HG03039 (cell line): ENCODE data around the gene RNF17.
"Not testable (repeated sequence)": the region's sequence is repeated elsewhere in the genome, so short reads cannot be mapped to it uniquely, and the experiment has no call there.

ENCODE experiments used
- ATAC-seq: cut with Tn5 transposase; IDR thresholded peaks from one replicate; pipeline ENCODE4 v1.9.1; 2021; ENCODE audit warnings: mild to moderate bottlenecking, moderate library complexity; ENCODE audit not compliant: unreplicated experiment

RNF17 gene

DNA sequence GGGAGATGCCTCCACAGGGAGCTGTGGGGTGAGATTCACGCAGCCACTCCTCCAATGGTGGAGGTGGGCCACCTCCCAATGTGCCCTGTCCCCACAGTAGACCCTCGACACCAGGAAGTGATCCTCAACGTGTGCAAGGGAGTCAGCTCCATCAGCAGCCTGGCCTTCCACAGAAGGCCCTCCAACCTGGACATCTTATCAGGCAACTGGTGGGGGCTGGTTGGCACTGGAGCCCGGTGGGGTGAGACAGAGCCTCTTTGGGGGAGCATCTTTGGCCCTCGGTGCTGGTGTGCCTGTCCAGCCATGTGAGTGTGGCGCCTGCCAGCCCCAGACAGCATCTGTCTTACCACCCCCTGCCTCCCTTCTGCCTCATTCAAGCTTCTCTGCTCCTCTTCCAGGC, 19.7 kb upstream of the RNF17 start:
- ATAC-seq, result no peak

DNA sequence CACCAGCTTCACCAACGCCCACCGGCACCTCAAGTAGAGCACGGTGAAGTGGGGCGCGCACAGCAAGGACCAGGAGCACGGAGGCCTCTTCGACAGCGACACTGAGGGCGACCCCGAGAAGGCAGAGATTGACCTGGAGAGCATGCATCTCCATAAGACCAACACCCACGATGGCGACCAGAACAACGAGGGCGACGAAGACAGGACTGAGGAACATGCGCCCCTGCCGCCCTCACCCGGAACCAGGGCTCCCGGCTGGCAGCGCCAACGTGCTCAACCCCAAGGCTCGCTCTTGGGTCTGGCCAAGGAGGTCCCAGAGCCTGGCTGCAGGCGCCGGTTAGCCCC, 18.5 kb upstream of the RNF17 start:
- ATAC-seq, result no peak

DNA sequence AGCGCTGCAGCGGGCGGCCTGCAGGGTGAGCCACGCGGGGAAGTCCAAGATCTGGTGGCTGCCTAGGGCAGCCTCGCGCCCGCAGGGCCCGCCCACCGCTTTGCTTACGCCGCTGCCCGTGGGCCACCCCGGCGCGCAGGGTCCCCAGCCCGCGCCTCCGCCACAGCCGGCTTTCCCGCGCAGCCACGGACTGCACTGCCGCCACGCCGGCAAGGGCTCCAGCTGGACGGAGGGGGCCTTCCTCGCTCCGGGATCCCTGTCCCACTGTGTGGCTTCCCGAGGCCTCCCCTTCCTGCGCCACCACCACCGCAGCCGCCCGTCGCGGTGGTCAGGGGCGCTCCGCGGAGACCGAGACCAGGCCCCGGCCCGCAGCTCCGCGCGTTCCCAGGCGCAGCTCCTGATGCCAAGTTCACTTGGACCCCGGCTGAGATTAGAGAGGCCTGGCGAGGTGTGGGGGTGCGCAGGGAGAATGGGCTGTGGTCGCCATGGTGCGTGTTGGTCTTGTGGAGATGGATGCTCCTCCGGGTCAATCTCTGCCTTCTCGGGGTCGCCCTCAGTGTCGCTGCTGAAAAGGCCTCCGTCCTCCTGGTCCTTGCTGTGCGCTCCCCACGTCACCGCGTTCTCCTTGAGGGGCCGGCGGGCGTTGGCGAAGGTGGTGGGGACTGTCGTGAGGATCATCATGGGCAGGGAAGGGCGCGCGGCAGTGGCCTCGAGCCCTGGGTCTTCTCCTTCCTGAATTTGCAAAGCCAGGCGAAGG, 17.9 kb upstream of the RNF17 start:
- ATAC-seq, result no peak

GRCh38 chr13:24746618-24747247, 17.2 kb upstream of the RNF17 start:
- ATAC-seq, result no peak

DNA sequence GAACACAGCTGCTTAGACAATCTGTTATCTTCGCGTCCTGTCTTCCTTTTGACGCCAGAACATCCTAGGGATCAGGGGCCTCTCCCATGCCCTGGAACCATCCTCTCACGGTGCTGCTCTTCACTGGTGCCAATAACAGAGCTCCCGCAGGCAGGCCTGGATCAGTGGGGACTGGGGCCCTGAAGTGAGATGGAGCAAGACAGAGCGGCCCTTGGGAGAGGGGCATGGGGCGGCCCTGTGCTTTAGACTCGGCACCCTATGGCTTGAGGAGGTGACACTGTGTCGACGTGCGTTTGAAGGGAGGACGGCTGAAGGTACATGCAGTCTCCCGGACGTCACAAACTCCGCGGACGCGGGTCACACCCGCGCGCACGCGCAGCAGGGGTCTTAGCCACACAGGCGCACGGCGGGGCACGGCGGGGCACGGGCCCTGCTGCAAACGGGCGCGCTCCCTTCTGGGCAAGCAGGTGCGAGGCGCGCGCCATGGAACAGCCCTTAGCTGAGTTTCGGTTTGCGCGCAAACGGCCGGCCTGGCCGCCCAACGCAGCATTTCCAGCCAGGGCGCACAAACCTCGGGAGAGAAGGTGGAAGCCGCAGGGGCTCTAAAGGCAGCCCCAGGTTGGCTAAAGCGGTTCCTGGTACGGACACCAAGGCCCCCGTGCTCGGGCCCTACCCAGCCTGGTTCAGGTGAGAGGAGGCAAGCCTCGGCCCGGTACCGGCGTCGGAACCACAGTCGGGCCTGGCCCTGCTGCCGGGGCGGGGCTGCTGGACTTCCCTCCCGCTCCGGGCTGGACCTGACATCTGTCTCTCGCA, 16.5 kb upstream of the RNF17 start:
- no peak for ATAC-seq

DNA sequence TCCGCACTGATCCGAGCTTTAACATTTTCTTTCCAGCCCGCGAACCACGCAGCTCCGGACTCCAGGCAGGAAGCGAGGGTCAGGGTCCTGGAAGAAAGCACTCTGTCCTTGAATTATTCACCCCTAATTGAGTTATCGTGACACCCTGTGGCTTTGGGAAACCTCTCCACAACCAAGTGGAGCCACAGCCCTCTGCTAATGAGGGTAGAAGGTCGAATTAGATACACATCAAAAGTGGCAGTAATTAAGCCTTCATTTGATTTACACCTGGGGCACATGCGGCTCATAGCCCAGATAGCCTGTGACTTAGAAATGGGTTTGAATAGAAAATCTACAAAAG, 15.9 kb upstream of the RNF17 start:
- ATAC-seq, result no peak

DNA sequence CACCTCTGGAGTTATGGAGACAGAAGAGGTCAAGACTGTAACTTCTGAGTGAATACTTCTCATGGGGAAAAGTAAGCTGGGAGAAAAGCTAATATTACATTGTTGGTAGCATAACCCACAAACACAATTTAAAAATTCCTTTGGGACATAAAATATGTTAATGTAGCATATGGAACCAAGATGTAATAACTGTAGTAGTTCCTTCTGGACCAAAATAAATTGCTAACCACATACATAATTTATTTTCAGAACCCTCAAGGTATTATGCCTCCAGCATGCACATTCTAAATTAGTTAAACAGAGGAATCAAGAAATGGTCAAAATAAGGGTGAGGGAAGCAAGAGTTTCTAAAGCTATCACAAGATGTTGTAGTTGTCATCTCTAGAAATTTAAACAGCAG, 4.8 kb upstream of the RNF17 start:
- ATAC-seq, result no peak

DNA sequence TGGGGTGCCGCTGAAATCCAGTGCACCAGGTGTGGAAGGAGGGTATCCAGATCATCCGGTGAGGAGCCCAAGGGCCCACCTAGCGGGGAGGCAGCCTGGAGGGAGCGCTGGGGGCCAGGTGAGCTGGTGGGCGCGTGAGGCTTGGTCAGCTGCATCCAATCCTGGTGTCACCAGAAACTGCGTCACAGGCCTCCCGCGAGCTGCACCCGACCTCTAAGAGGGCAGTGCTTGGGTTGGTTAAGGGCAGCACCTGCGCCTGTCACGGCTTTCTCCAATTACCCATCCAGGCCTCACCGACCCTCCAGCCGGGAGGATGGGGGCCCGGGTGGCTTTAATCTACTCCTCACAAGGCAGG, 284 bp downstream of the RNF17 start:
- no peak for ATAC-seq

GRCh38 chr13:24777171-24777570, 13.2 kb downstream of the RNF17 start:
- ATAC-seq, result no peak

GRCh38 chr13:24784319-24784718, 20.4 kb downstream of the RNF17 start:
- no peak for ATAC-seq

DNA sequence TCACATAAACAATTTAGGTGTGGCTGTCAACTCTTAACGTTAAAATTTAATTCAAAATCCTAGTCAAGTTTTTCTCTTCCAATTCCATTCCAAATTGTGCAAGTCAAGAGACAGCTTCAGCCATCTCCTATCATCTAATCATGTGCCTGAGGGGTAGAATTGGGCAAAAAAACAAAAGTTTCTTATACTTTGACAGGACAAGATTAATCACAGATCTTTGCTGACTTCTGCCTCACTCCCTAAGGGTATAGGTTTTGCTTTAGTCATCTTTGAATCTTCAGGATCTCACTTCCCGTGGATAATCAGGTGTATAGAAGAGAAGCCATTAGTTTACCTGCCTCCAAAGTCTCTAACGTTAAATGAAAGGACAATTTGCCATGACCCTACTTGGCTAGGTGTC, 24.6 kb downstream of the RNF17 start:
- ATAC-seq, result no peak

GRCh38 chr13:24802074-24802473, 38.1 kb downstream of the RNF17 start:
- no peak for ATAC-seq

DNA sequence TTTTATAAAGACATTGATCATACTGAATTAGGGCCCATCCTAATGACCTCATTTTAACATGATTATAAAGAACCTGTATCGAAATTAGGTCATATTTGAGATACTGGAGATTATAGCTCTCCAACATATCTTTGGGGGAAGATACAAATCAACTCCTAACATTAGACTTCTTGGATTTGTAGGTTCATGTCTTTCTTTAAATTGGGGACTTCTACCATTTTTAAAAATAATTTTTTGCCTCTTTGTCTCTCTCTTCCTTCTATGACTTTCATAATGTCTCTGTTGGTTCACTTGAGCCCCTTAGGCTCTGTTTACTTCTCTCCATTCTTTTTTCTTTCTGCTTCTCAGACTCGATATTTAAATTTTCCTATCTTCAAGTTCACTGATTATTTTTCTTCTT, 57.2 kb downstream of the RNF17 start:
- no peak for ATAC-seq

DNA sequence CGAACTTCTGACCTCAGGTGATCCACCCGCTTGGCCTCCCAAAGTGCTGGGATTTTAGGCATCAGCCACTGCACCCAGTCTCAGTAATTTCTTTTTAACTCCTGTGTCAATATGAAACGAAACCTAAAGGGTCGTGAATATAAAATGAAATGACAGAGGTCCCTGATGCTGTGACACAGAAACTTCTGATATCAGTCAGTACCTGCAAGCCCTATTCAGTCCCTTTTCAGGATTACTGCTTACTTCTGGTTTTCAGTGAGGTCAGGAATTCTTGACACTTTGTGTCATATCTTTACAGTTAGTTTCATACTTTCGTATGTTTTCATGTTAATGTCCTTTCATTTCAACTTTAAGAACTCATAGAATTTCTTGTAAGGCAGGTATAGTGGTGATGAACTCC, 58.7 kb downstream of the RNF17 start:
- ATAC-seq, result no peak

DNA sequence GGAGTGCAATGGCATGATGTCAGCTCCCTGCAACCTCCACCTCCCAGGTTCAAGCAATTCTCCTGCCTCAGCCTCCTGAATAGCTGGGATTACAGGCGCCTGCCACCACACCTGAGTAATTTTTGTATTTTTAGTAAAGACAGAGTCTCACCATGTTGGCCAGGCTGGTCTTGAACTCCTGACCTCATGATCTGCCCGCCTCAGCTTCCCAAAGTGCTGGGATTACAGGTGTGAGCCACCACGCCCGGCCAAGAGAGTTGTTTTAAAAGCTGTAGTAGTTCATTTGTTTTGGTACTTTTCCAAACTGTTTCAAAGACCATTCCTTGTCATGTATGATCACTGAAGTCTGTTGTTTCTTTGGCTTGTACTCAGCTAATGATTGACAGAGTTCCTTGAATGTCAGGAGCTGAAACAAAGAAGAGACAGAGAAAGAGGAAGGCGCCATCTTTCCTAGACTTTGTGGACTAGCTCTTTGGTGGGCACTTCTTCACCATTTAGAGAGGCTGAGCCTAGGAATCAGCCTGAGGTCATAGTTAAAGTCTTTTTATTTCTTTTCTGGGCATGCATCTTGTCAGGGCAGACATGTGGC, 59.2 kb downstream of the RNF17 start:
- not testable (repeated sequence) for ATAC-seq

DNA sequence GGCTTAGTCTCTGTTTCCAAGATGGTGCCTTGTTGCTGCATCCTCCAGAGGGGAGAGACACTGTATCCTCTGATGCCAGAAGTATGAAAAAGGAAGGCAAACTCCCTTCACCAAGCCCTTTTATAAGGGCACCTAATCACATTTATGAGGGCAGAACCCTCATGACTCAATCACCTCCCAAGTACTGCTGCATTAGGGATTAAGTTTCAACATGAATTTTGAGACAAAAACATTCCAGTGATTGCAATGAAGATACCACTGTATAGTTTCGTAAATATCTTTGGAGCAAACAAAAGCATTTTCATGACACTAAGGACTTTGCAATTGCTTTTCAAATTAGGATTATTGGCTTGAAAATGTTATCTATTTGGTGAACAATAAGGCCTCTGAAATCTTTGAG, 63.8 kb downstream of the RNF17 start:
- ATAC-seq, result no peak

- no peak for ATAC-seq
These were observed 71.0 kb downstream of the RNF17 start for GRCh38 chr13:24834902-24835510.

DNA sequence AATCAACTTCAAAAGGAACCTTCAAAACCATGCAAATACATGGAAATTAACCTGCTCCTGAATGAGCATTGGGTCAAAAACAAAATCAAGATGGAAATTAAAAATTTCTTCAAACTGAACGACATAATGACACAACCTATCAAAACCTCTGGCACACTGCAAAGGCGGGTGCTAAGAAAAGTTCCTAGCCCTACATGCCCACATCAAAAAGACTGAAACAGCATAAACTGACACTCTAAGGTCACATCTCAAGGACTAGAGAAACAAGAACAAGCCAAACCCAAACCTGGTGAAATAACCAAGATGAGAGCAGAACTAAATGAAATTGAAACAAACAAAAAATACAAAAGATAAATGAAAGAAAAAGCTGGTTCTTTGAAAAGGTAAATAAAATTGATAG, 73.6 kb downstream of the RNF17 start:
- ATAC-seq, result not testable (repeated sequence)

- ATAC-seq, result no peak
These were observed 78.7 kb downstream of the RNF17 start for GRCh38 chr13:24842549-24843274.

DNA sequence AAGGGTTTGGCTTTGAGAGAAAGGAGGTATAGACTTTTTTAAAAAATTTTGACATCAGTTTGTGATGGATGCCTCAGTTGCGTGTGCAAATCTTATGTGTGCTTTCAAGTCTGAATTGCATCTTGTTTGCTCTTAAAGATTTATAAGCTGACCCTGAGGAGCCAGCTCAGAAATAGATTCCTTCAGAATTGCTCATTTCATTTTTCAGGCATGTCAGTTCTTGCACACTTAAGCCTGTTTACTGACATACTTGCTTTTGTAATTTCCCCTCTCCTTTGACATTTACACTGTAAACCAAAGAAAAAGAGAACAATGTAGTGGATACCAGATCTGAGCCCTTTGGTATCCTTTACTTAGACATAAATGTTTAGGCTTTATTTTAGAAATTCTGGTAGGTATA, 87.6 kb downstream of the RNF17 start:
- no peak for ATAC-seq

- no peak for ATAC-seq
These were observed 90.3 kb downstream of the RNF17 start for GRCh38 chr13:24854311-24854710.
